ENCODE data around the gene PSME3IP1. TPM values are rescaled to one million over a fixed set of nuclear protein-coding genes. Genes with fewer than 3 reads are reported as not detected.

PSME3IP1 gene
- total RNA-seq (10 to 100 TPM; 47.9 to 60.4 (median 50.2) TPM), polyA plus RNA-seq (10 to 100 TPM; 37.1 to 61.9 (median 47.6) TPM)
- long read RNA-seq, donor 1, transcript FAM192A-201 (7 exons, 2,848 nt): major isoform, 5 of 22 reads
- long read RNA-seq, donor 1, partial matches to known transcripts: 7 of 22 reads
- long read RNA-seq, donor 1, other reads (novel, unspliced or antisense): 8 of 22 reads
- long read RNA-seq, donor 2, transcript FAM192A-201 (7 exons, 2,848 nt): major isoform, 10 of 31 reads
- long read RNA-seq, donor 2, partial matches to known transcripts: 3 of 31 reads
- long read RNA-seq, donor 2, other reads (novel, unspliced or antisense): 17 of 31 reads

GRCh38 chr16:57185945-57186871 lies at the start of gene PSME3IP1, which contains the start of gene RSPRY1:
TSS of gene PSME3IP1 (minus strand) at chr16:57186039. CDS start at chr16:57173854, 12,185 bp downstream.
TSS of gene RSPRY1 (plus strand) at chr16:57186329. CDS start at chr16:57204659, 18,330 bp downstream.
- ATAC-seq (peak; percentile 95 to 98 (median 97)), DNase-seq (peak; percentile 96 to 98)
- intact Hi-C loops (cut with DNase I): loop anchor here (5.0 kb wide), 1 partner anchor 56 kb away; no protein-coding TSS in a partner anchor
- H3K9me3 ChIP-seq: no peaks in the 10 kb centered on the region
- TF ChIP-seq, protein P1, sequence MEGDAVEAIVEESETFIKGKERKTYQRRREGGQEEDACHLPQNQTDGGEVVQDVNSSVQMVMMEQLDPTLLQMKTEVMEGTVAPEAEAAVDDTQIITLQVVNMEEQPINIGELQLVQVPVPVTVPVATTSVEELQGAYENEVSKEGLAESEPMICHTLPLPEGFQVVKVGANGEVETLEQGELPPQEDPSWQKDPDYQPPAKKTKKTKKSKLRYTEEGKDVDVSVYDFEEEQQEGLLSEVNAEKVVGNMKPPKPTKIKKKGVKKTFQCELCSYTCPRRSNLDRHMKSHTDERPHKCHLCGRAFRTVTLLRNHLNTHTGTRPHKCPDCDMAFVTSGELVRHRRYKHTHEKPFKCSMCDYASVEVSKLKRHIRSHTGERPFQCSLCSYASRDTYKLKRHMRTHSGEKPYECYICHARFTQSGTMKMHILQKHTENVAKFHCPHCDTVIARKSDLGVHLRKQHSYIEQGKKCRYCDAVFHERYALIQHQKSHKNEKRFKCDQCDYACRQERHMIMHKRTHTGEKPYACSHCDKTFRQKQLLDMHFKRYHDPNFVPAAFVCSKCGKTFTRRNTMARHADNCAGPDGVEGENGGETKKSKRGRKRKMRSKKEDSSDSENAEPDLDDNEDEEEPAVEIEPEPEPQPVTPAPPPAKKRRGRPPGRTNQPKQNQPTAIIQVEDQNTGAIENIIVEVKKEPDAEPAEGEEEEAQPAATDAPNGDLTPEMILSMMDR (IDR thresholded peaks at IDR 0.05): no peak
- no peaks in the 10 kb centered on the region for H3K27me3 ChIP-seq (ENCODE audit: insufficient read depth in 3 of 3, low read length in 2 of 3)
- 0 to 1% (median 0%) methylated on average over 63 to 64 of the region's 64 CpGs for whole genome bisulfite sequencing, 3 donors
- peak within 1 kb of the TSS; percentile 93 for H3K4me3 ChIP-seq
- peaks cover 25% of the 10 kb centered on the region for H3K4me1 ChIP-seq
- peak within 1 kb of the TSS; percentile 96 for H3K27ac ChIP-seq
- no peaks in the 10 kb centered on the region for H3K36me3 ChIP-seq (ENCODE audit: insufficient read depth in 1 of 2, low read depth in 1 of 2)

- intact Hi-C loops (cut with DNase I): no loop called here
- TF ChIP-seq, protein P1 (IDR thresholded peaks at IDR 0.05): no peak
- no peak for ATAC-seq
- no peak for DNase-seq
- H3K27me3 ChIP-seq (ENCODE audit: insufficient read depth in 3 of 3, low read length in 2 of 3): no peaks in the 10 kb centered on the region
- no peaks in the 10 kb centered on the region for H3K4me1 ChIP-seq
- no peaks in the 10 kb centered on the region for H3K9me3 ChIP-seq
- peaks cover 11 to 97% of the 10 kb centered on the region in 2 donors for H3K36me3 ChIP-seq (ENCODE audit: insufficient read depth in 1 of 2, low read depth in 1 of 2)
- WGBS, 3 donors: 78 to 83% (median 82%) methylated on average over 8 of the region's 8 CpGs
- no peak overlapping the region for H3K27ac ChIP-seq
- no peak overlapping the region for H3K4me3 ChIP-seq
Observed at GRCh38 chr16:57235128-57236021, 49.5 kb upstream of the PSME3IP1 start.

GRCh38 chr16:57234707-57235092 lies 48.9 kb upstream of the PSME3IP1 start:
- Histone ChIP-seq H3K27ac (no peak overlapping the region), H3K27me3 (ENCODE audit: insufficient read depth in 3 of 3, low read length in 2 of 3) (no peaks in the 10 kb centered on the region), H3K36me3 (ENCODE audit: insufficient read depth in 1 of 2, low read depth in 1 of 2) (peaks cover 11 to 98% of the 10 kb centered on the region in 2 donors), H3K4me3 (no peak overlapping the region), H3K9me3 (no peaks in the 10 kb centered on the region), H3K4me1 (no peaks in the 10 kb centered on the region)
- ATAC-seq (no peak), DNase-seq (no peak)
- intact Hi-C loops (cut with DNase I): no loop called here
- TF ChIP-seq, protein P1 (IDR thresholded peaks at IDR 0.05): no peak

GRCh38 chr16:57233944-57234706 lies 48.3 kb upstream of the PSME3IP1 start:
- DNase-seq (no peak), ATAC-seq (no peak)
- no peaks in the 10 kb centered on the region for H3K9me3 ChIP-seq
- no peak overlapping the region for H3K4me3 ChIP-seq
- H3K27me3 ChIP-seq (ENCODE audit: insufficient read depth in 3 of 3, low read length in 2 of 3): no peaks in the 10 kb centered on the region
- no peak overlapping the region for H3K27ac ChIP-seq
- H3K4me1 ChIP-seq: no peaks in the 10 kb centered on the region
- intact Hi-C loops (cut with DNase I): no loop called here
- TF ChIP-seq, protein P1 (IDR thresholded peaks at IDR 0.05): no peak
- H3K36me3 ChIP-seq (ENCODE audit: insufficient read depth in 1 of 2, low read depth in 1 of 2): peaks cover 11 to 98% of the 10 kb centered on the region in 2 donors
- 71 to 97% (median 85%) methylated on average over 9 of the region's 9 CpGs for WGBS, 3 donors

Data from psoas muscle (tissue), 8 donors.